H1 (cell line): ENCODE results near the gene CYP27B1.

ENCODE experiments used
- CTCF ChIP-seq, 3 experiments: IDR thresholded peaks; 1 replicate in 2 of 3; 2 replicates in 1 of 3; pipeline versions ENCODE4 v1.5.1 to v1.6.1; 2011; ENCODE audit warnings: low read length in 3 of 3, mild to moderate bottlenecking in 3 of 3, inconsistent platforms in 2 of 3, low read depth in 1 of 3, moderate library complexity in 1 of 3; ENCODE audit not compliant: insufficient read depth in 1 of 3; ENCODE audit errors: control extremely low read depth in 1 of 3
- MAX ChIP-seq: IDR thresholded peaks from 2 replicates; pipeline ENCODE4 v1.6.1; 2012; ENCODE audit warnings: inconsistent platforms
- POLR2AphosphoS5 ChIP-seq: IDR thresholded peaks from 2 replicates; pipeline ENCODE4 v1.6.1; 2011; ENCODE audit warnings: low read depth, low read length
- TAF1 ChIP-seq: IDR thresholded peaks from 2 replicates; pipeline ENCODE4 v1.6.1; 2011; ENCODE audit warnings: mild to moderate bottlenecking, low read depth, low read length
- YY1 ChIP-seq: IDR thresholded peaks from 2 replicates; pipeline ENCODE4 v1.6.1; 2011; ENCODE audit warnings: low read depth, mild to moderate bottlenecking, low read length

GRCh38 chr12:57717131-57717530 is 49.7 kb downstream of the CYP27B1 start:
- TF ChIP-seq CTCF (IDR thresholded peaks at IDR 0.05; ENCODE audit: control extremely low read depth in 1 of 3, insufficient read depth in 1 of 3, low read depth in 1 of 3, low read length in 3 of 3): no peak
- TF ChIP-seq YY1: no peak
- no peak for TF ChIP-seq TAF1
- TF ChIP-seq POLR2AphosphoS5: no peak
- no peak for TF ChIP-seq MAX
